A673 (cell line): ENCODE measurements around the gene TFIP11. TPM values are rescaled to one million over a fixed set of nuclear protein-coding genes. Genes with fewer than 3 reads are reported as not detected.

Experiments used
- BruUV-seq: library from RNA; stranded (reverse); fragments of 400-500 nt; replicated peaks from 2 replicates; lab custom pipeline; 2021; lab: Mats Ljungman, UMichigan
- CTCF ChIA-PET: fragments of 300-600 bp; sonication (Branson Sonifier 250); formaldehyde crosslinking; loops from one replicate; lab custom pipeline; 2022; ENCODE audit warnings: antibody characterized with exemption; lab: Charles Lee
- POLR2A ChIA-PET: fragments of 300-600 bp; sonication (Branson Sonifier 250); formaldehyde crosslinking; loops from one replicate; lab custom pipeline; 2022; ENCODE audit warnings: antibody characterized with exemption; ENCODE audit not compliant: low non-redundant PET; lab: Charles Lee
- DNase-seq: peaks from one replicate; pipeline ENCODE4 v3.0.0-alpha.2; 2015; ENCODE audit warnings: low spot score
- H3K27ac ChIP-seq: fragments of 200-600 bp; sonication (generic); 2 replicates; pipeline ENCODE4 v1.5.1; 2016; ENCODE audit warnings: mixed run types, low read depth, mild to moderate bottlenecking, mixed read lengths, antibody characterized with exemption, low read length; ENCODE audit not compliant: poor library complexity, severe bottlenecking
- H3K27me3 ChIP-seq: fragments of 200-600 bp; sonication (generic); replicated peaks from 2 replicates; pipeline ENCODE4 v1.6.1; 2017; ENCODE audit warnings: mixed run types, low read depth, mild to moderate bottlenecking, mixed read lengths, antibody characterized with exemption, low read length; ENCODE audit not compliant: insufficient read depth, poor library complexity
- H3K36me3 ChIP-seq: fragments of 200-600 bp; sonication (generic); 2 replicates; pipeline ENCODE4 v1.6.1; 2016; ENCODE audit warnings: mixed run types, mild to moderate bottlenecking, mixed read lengths, antibody characterized with exemption, low read length; ENCODE audit not compliant: insufficient read depth, poor library complexity, severe bottlenecking
- H3K4me1 ChIP-seq: fragments of 200-600 bp; sonication (generic); 2 replicates; pipeline ENCODE4 v1.6.1; 2017; ENCODE audit warnings: mixed run types, mild to moderate bottlenecking, mixed read lengths, antibody characterized with exemption, low read length; ENCODE audit not compliant: insufficient read depth, poor library complexity, severe bottlenecking
- H3K4me3 ChIP-seq: fragments of 200-600 bp; sonication (generic); 2 replicates; pipeline ENCODE4 v1.5.1; 2016; ENCODE audit warnings: low read depth, mixed run types, mild to moderate bottlenecking, mixed read lengths, low read length; ENCODE audit not compliant: poor library complexity, severe bottlenecking
- H3K9me3 ChIP-seq: fragments of 200-600 bp; sonication (generic); 2 replicates; pipeline ENCODE4 v1.6.1; 2016; ENCODE audit warnings: mixed run types, low read depth, mild to moderate bottlenecking, mixed read lengths, antibody characterized with exemption, low read length; ENCODE audit not compliant: poor library complexity, severe bottlenecking
- EZH2 ChIP-seq: fragments of 200-600 bp; sonication (generic); IDR thresholded peaks from 2 replicates; pipeline ENCODE4 v1.6.1; 2017; ENCODE audit warnings: borderline replicate concordance, low read depth, mild to moderate bottlenecking, mixed read lengths, antibody characterized with exemption, low read length; ENCODE audit not compliant: poor library complexity, severe bottlenecking
- intact Hi-C: fragments of 100-400 bp; cut with micrococcal nuclease; formaldehyde crosslinking; loops from one replicate; pipeline ENCODE4 v1.10.0; 2022; ENCODE audit not compliant: unreplicated experiment
- total RNA-seq: library from RNA; stranded (reverse); gene quantifications from 2 replicates; pipeline ENCODE4 v1.2.3, GENCODE V29; 2021
- TF ChIP-seq, protein P1 (sequence below): fragments of 300-800, 200-600 bp; sonication (generic); conservative IDR thresholded peaks from 2 replicates; pipeline ENCODE4 v1.5.1; 2017; ENCODE audit warnings: low read depth, mild to moderate bottlenecking, antibody characterized with exemption, low read length, moderate library complexity, mixed read lengths

The TFIP11 gene
- total RNA-seq, 1 experiment from 2014 or later: 46.4 TPM

DNA sequence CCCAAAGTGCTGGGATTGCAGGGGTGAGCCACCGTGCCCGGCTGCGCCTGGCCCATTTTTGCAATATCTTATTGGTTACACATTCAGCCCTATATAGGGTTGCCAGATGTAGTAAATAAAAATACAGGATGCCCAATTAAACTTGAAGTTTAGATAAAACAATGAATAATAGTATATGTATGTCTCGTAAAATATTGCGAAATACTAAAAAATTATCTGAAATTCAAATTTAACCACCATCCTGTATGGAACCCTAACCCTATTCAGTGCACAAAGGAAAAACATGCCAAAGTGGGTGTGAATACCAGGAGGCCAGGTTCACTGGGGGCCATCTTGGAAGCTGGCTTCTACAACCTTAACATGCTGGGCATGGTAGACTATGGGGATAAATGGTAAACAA, 5.2 kb upstream of the TFIP11 start:
- Histone ChIP-seq H3K9me3 (no peaks in the 10 kb centered on the region), H3K36me3 (no peaks in the 10 kb centered on the region), H3K4me3 (no peak overlapping the region), H3K27me3 (no peaks in the 10 kb centered on the region), H3K4me1 (peaks cover 10% of the 10 kb centered on the region), H3K27ac (no peak overlapping the region)
- ChIA-PET CTCF (no interaction called here), POLR2A (no interaction called here)
- DNase-seq: no peak
- BruUV-seq: no TSS peak
- TF ChIP-seq, protein P1, sequence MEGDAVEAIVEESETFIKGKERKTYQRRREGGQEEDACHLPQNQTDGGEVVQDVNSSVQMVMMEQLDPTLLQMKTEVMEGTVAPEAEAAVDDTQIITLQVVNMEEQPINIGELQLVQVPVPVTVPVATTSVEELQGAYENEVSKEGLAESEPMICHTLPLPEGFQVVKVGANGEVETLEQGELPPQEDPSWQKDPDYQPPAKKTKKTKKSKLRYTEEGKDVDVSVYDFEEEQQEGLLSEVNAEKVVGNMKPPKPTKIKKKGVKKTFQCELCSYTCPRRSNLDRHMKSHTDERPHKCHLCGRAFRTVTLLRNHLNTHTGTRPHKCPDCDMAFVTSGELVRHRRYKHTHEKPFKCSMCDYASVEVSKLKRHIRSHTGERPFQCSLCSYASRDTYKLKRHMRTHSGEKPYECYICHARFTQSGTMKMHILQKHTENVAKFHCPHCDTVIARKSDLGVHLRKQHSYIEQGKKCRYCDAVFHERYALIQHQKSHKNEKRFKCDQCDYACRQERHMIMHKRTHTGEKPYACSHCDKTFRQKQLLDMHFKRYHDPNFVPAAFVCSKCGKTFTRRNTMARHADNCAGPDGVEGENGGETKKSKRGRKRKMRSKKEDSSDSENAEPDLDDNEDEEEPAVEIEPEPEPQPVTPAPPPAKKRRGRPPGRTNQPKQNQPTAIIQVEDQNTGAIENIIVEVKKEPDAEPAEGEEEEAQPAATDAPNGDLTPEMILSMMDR: no peak
- TF ChIP-seq EZH2: no peak
- intact Hi-C loops: no loop called here

DNA sequence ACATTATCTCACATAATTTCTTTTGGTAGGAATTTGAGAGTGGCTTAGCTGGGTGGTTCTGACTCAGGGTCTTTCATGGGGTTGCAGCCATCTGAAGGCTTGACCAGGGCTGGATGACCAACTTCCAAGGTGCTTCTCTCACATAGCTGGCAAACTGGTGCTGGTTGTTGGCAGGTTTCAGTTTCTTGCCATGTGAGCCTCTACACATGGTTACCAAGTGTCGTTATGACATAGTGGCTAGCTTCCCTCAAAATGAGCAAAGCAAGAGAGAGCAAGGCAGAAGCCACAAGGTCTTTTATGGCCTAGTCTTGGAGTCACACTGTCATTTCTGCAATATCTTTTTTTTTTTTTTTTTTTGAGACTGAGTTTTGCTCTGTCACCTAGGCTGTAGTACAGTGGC, 4.2 kb upstream of the TFIP11 start:
- intact Hi-C loops: no loop called here
- Histone ChIP-seq H3K36me3 (no peaks in the 10 kb centered on the region), H3K4me1 (peaks cover 12% of the 10 kb centered on the region), H3K4me3 (no peak overlapping the region), H3K9me3 (no peaks in the 10 kb centered on the region), H3K27ac (no peak overlapping the region), H3K27me3 (no peaks in the 10 kb centered on the region)
- no TSS peak for BruUV-seq
- no peak for TF ChIP-seq EZH2
- TF ChIP-seq, protein P1: no peak
- CTCF ChIA-PET: no interaction called here
- DNase-seq: no peak
- POLR2A ChIA-PET: no interaction called here

- H3K36me3 ChIP-seq: no peaks in the 10 kb centered on the region
- H3K9me3 ChIP-seq: no peaks in the 10 kb centered on the region
- no TSS peak for BruUV-seq
- DNase-seq: no peak
- ChIA-PET POLR2A (no interaction called here), CTCF (no interaction called here)
- TF ChIP-seq, protein P1: no peak
- TF ChIP-seq EZH2: no peak
- no peaks in the 10 kb centered on the region for H3K27me3 ChIP-seq
- H3K27ac ChIP-seq: no peak overlapping the region
- H3K4me1 ChIP-seq: peaks cover 15% of the 10 kb centered on the region
- intact Hi-C loops: no loop called here
- no peak overlapping the region for H3K4me3 ChIP-seq
Measured at GRCh38 chr22:26515931-26516330, 3.7 kb upstream of the TFIP11 start.
